Measurements from ENCODE around the gene CS.

CS gene

GRCh38 chr12:56307221-56307965 is 7.3 kb upstream of the CS start:
- TF ChIP-seq EGR1 (IDR thresholded peaks at IDR 0.05): no peak
- TF ChIP-seq FOXM1 (IDR thresholded peaks at IDR 0.05; ENCODE audit: borderline replicate concordance, low read depth): no peak
- TF ChIP-seq CEBPB (IDR thresholded peaks at IDR 0.05): no peak
- no peak for TF ChIP-seq USF1 (IDR thresholded peaks at IDR 0.05)
- TF ChIP-seq REST (IDR thresholded peaks at IDR 0.05; ENCODE audit: low read depth): no peak
- TF ChIP-seq YY1 (IDR thresholded peaks at IDR 0.05; ENCODE audit: low read depth): no peak
- TF ChIP-seq TAF1 (IDR thresholded peaks at IDR 0.05; ENCODE audit: low read depth): no peak
- no peak for TF ChIP-seq ZBTB7A (IDR thresholded peaks at IDR 0.05; ENCODE audit: low read depth)
- TF ChIP-seq TCF12 (IDR thresholded peaks at IDR 0.05; ENCODE audit: low read depth): no peak
- TF ChIP-seq NFIC (IDR thresholded peaks at IDR 0.05): no peak
- TF ChIP-seq TEAD4 (IDR thresholded peaks at IDR 0.05): no peak
- TF ChIP-seq MAX (IDR thresholded peaks at IDR 0.05): no peak

GRCh38 chr12:56304872-56305590 is 4.9 kb upstream of the CS start:
- TF ChIP-seq USF1 (IDR thresholded peaks at IDR 0.05) (no peak), TEAD4 (IDR thresholded peaks at IDR 0.05) (no peak)

DNA sequence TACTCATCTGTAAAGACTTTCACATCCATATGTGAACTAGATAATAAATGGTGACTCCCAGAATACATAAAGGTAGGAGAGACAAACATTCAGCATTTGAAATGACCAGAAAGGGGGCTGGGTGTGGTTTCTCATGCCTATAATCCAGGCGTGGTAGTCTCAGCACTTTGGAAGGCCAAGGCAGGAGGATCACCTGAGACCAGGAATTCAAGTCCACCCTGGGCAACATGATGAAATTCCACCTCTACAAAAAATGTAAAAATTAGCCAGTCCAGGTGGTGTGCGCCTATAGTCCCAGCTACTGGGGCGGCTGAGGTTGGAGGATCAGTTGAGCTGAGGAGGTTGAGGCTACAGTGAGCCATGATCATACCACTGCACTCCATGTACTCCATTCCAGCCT is 4.1 kb upstream of the CS start:
- TF ChIP-seq NFIC (IDR thresholded peaks at IDR 0.05) (no peak), MAX (IDR thresholded peaks at IDR 0.05) (no peak), EGR1 (IDR thresholded peaks at IDR 0.05) (no peak), CREB1 (IDR thresholded peaks at IDR 0.05; ENCODE audit: low read depth) (no peak), YY1 (IDR thresholded peaks at IDR 0.05; ENCODE audit: low read depth) (no peak), USF1 (IDR thresholded peaks at IDR 0.05) (no peak), CEBPB (IDR thresholded peaks at IDR 0.05) (no peak), ZBTB7A (IDR thresholded peaks at IDR 0.05; ENCODE audit: low read depth) (no peak), TAF1 (IDR thresholded peaks at IDR 0.05; ENCODE audit: low read depth) (no peak), RAD21 (IDR thresholded peaks at IDR 0.05; ENCODE audit: low read depth) (no peak), REST (IDR thresholded peaks at IDR 0.05; ENCODE audit: low read depth) (no peak), EP300 (IDR thresholded peaks at IDR 0.05; ENCODE audit: borderline replicate concordance) (no peak), TEAD4 (IDR thresholded peaks at IDR 0.05) (no peak), TCF12 (IDR thresholded peaks at IDR 0.05; ENCODE audit: low read depth) (no peak), FOXM1 (IDR thresholded peaks at IDR 0.05; ENCODE audit: borderline replicate concordance, low read depth) (no peak)

DNA sequence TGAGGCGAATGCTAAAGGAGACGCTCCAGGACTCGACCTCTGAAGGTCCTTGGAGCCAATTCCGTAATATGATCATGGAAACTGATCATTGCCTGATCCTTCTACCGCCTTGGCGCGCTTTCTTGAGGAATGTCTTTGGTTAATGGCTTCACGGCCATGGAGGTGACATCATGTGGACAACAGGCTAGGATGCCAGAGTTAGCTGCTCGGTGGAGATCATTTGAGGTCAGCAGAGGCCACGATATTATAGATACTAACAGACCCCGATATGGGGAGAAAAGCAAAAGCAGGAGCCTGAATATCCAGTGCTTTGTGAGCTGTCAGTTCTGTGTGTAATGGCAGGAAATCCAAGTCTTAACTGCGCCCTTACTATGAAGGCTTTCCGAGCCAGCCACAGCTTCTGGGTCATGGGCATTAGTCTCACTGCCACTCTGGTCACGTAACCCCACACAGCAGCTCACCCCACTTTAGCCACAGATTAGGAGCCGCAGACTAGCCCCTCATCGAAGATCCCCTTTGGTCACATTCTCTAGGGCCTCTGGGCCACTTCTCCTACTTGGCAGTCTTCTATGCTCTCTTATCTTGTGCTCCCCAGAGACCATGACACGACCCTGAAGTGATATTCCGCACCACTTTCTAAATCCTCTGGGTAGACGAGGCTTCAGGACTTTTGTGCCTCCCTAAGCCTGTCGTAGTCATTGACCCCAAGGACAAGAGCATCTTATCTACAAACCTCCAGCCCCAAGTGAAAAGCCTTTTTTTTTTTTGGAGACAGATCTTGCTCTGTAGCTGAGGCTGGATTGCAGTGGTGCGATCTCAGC is 724 bp upstream of the CS start:
- TF ChIP-seq NFIC (IDR thresholded peaks at IDR 0.05) (no peak), RAD21 (IDR thresholded peaks at IDR 0.05; ENCODE audit: low read depth) (no peak), TEAD4 (IDR thresholded peaks at IDR 0.05) (peak; percentile 36; the same call in 1 of the 2 replicates), TAF1 (IDR thresholded peaks at IDR 0.05; ENCODE audit: low read depth) (no peak), ZBTB7A (IDR thresholded peaks at IDR 0.05; ENCODE audit: low read depth) (no peak), MAX (IDR thresholded peaks at IDR 0.05) (no peak), YY1 (IDR thresholded peaks at IDR 0.05; ENCODE audit: low read depth) (peak; percentile 77)

Data from Ishikawa (cell line).